Psoas muscle (tissue), 8 donors: ENCODE data around the gene TAOK3. TPM values are rescaled to one million over a fixed set of nuclear protein-coding genes. Genes with fewer than 3 reads are reported as not detected.

Experiments
- ATAC-seq, 4 donors: fragments of 200-7000 bp; cut with Tn5 transposase; one replicate each; pipeline ENCODE4 v1.9.1; 2020; ENCODE audit warnings: moderate library complexity in 3 of 4, mild to moderate bottlenecking in 2 of 4
- DNase-seq, 2 donors: peaks; one replicate each; pipeline ENCODE4 v3.0.0-alpha.2; 2020
- H3K27ac ChIP-seq: fragments of 200-600 bp; one replicate; pipeline ENCODE4 v1.8.0; 2022
- H3K27me3 ChIP-seq, 3 donors: fragments of 200-600 bp in 1 of 3; one replicate each; pipeline versions ENCODE4 v1.6.1 to v1.8.0; 2013 to 2022; ENCODE audit warnings: low read length in 2 of 3, mild to moderate bottlenecking in 2 of 3, moderate library complexity in 1 of 3; ENCODE audit not compliant: insufficient read depth in 3 of 3
- H3K36me3 ChIP-seq, 2 donors: fragments of 200-600 bp in 1 of 2; one replicate each; pipeline versions ENCODE4 v1.6.1 to v1.8.0; 2013 to 2022; ENCODE audit warnings: low read depth in 1 of 2, mild to moderate bottlenecking in 1 of 2, moderate library complexity in 1 of 2; ENCODE audit not compliant: insufficient read depth in 1 of 2
- H3K4me1 ChIP-seq: fragments of 200-600 bp; one replicate; pipeline ENCODE4 v1.8.0; 2022
- H3K4me3 ChIP-seq: fragments of 200-600 bp; one replicate; pipeline ENCODE4 v1.8.0; 2022; ENCODE audit warnings: mild to moderate bottlenecking
- H3K9me3 ChIP-seq: fragments of 200-600 bp; one replicate; pipeline ENCODE4 v1.8.0; 2022
- WGBS, 3 donors: extraction: QIAGEN DNeasy Blood & Tissue Kit; methylation state at CpG; one replicate each; pipeline versions ENCODE4 v1.1.6 to v1.1.7; 2013; 5-methylcytosine and 5-hydroxymethylcytosine counted together
- intact Hi-C, 2 donors: fragments of 100-400 bp; cut with DNase I; formaldehyde crosslinking; loops; one replicate each; pipeline versions ENCODE4 v1.11.0 to v1.14.2; 2022
- polyA plus RNA-seq, 3 donors: library from polyadenylated mRNA; stranded (reverse); fragments of 200-250 nt; gene quantifications; one replicate each; pipeline ENCODE4 v1.2.3, GENCODE V29; 2013
- total RNA-seq, 4 donors: library from RNA; stranded (reverse); fragmentation: NEBNext Ultra II Directional in 2 of 4; extraction: Animal tissue kit (Norgen Biotek cat#: 25700) in 2 of 4; gene quantifications; one replicate each; pipeline versions ENCODE4 v1.2.1 to v1.2.4, GENCODE V29; 2021 to 2023
- TF ChIP-seq, protein P1 (sequence below): fragments of 200-600 bp; IDR thresholded peaks from one replicate; pipeline ENCODE4 v1.8.0; 2022; ENCODE audit warnings: antibody characterized with exemption
- donor health status: healthy with polysubstance abuse.
- donor health status: DM: no; HTN: no; CAD: no; lungs with moderate emphysema.
- donor health status: Bipolar disorder and iron deficiency.
- donor health status: healthy.
- donor health status: DM: yes; HTN: yes; CAD: no.
- donor health status: DM: no; HTN: no; CAD: no.
- donor health status: DM: no; HTN: no; CAD: no.
- donor health status: DM: yes; HTN: yes; CAD: no.

Gene TAOK3
- total and polyA plus RNA-seq, 7 donors, result 6.5 to 22.2 (median 18.2) TPM

DNA sequence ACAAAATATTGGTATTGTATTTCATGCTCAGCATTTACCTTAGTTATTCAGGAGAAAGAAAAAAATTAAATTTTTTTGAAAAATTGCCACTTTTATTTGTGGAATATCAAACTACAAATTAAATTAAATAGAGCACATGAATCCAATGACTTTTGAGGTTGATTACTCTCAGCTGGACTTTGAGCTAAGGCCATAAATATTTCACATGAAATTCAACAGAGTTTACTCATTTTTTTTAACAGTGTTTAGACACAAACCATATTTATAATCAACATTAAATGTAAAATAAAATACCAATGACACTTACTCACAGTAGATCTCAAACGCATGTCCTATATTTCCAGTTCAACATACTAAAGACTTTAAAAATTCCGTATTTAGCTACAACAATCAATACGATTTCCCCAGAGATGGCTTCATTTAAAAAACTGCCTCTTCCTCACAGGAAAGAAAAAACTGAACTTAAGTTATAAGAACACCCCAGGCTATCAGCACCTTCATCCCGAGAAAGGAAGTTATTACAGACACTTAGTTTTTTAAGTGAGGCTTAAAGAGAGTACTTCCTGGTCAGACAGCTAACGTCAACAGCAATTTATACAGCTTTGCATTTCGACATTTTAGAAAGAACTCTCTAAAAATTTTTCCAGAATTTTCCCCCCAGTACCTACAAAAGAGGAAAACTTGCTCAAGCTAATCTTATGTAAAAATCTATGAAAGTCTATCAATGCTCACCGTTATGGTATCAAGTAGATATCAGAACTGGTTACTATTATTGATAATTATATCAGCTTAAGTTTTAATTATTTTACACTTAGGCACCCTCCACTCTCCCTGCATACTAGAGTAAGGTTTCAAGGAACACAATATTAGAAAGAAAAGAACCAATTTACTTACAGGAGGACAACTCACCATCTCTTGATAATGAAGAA, 13.8 kb downstream of the TAOK3 start:
- peak overlapping the region; percentile 0 for H3K4me3 ChIP-seq
- intact Hi-C loops, result no loop called here
- H3K27me3 ChIP-seq, result no peaks in the 10 kb centered on the region
- ATAC-seq, result no peak
- no peaks in the 10 kb centered on the region for H3K36me3 ChIP-seq
- no peak overlapping the region for H3K27ac ChIP-seq
- peaks cover 12% of the 10 kb centered on the region for H3K4me1 ChIP-seq
- H3K9me3 ChIP-seq, result no peaks in the 10 kb centered on the region
- TF ChIP-seq, protein P1, sequence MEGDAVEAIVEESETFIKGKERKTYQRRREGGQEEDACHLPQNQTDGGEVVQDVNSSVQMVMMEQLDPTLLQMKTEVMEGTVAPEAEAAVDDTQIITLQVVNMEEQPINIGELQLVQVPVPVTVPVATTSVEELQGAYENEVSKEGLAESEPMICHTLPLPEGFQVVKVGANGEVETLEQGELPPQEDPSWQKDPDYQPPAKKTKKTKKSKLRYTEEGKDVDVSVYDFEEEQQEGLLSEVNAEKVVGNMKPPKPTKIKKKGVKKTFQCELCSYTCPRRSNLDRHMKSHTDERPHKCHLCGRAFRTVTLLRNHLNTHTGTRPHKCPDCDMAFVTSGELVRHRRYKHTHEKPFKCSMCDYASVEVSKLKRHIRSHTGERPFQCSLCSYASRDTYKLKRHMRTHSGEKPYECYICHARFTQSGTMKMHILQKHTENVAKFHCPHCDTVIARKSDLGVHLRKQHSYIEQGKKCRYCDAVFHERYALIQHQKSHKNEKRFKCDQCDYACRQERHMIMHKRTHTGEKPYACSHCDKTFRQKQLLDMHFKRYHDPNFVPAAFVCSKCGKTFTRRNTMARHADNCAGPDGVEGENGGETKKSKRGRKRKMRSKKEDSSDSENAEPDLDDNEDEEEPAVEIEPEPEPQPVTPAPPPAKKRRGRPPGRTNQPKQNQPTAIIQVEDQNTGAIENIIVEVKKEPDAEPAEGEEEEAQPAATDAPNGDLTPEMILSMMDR, result no peak
- DNase-seq, result no peak
- WGBS, 3 donors, result 70 to 79% (median 78%) methylated on average over 7 of the region's 7 CpGs

DNA sequence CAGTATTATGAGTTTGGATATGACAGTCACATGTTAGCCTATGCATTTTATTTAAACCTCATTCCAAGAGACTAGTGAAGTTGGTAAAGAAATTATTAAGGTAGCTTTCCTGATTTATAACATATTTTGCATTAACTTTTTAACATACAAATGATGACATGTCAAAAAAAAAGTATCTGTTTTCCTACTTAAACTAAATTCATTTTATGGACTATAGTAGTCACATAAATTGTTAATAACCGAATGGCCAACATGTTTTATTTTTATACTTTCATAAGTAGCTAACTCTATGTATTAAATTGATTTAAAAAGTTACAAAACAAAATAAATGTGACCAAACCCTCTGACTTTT, 14.7 kb downstream of the TAOK3 start:
- TF ChIP-seq, protein P1, result no peak
- intact Hi-C loops, result no loop called here
- Histone ChIP-seq H3K4me1 (peaks cover 12% of the 10 kb centered on the region), H3K27me3 (no peaks in the 10 kb centered on the region), H3K27ac (no peak overlapping the region), H3K9me3 (no peaks in the 10 kb centered on the region), H3K36me3 (no peaks in the 10 kb centered on the region), H3K4me3 (no peak overlapping the region)
- ATAC-seq (no peak), DNase-seq (no peak)
- 92 to 95% (median 93%) methylated on average over 1 of the region's 1 CpG for WGBS, 3 donors

DNA sequence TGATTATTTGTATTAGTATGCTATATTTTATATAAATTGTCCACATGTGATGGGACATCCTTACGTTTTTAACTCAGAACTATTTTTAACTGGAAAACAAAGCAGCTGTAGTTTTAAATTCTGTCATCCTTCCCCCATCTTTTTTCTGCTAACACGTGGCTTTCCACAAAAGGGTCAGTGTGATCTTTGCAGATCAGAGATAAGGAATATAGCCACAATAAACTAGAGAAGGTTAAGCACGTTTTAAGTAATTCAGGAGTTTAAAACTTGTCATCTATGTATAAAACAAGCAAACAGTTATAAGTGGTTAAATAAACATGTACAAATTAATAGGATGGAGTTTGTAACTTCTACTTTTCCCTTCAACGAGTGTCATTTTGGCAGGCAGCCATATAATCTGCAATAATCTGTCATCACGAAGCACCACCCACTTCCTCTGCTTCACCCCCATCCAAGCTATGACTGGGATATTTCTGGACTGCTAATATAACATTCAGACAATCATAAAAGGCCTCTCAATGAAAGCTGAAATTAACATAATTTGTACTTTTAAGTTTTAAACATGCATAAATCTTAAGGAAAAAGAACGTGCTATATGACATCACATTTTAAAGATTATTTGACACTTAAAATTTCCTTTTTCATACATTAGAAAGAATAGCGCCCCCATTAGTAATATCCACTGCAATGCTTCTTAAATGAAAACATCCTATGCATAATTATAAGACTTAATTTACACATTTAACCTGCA, 15.3 kb downstream of the TAOK3 start:
- intact Hi-C loops, result no loop called here
- H3K4me1 ChIP-seq, result peaks cover 12% of the 10 kb centered on the region
- 38 to 44% (median 39%) methylated on average over 7 of the region's 7 CpGs for WGBS, 3 donors
- H3K4me3 ChIP-seq, result no peak overlapping the region
- H3K9me3 ChIP-seq, result no peaks in the 10 kb centered on the region
- peak in 3 of 4 donors; percentile 49 to 75 (median 65) for ATAC-seq
- H3K27ac ChIP-seq, result peak overlapping the region; percentile 47
- DNase-seq, result no peak
- H3K36me3 ChIP-seq, result no peaks in the 10 kb centered on the region
- TF ChIP-seq, protein P1, result no peak
- no peaks in the 10 kb centered on the region for H3K27me3 ChIP-seq

DNA sequence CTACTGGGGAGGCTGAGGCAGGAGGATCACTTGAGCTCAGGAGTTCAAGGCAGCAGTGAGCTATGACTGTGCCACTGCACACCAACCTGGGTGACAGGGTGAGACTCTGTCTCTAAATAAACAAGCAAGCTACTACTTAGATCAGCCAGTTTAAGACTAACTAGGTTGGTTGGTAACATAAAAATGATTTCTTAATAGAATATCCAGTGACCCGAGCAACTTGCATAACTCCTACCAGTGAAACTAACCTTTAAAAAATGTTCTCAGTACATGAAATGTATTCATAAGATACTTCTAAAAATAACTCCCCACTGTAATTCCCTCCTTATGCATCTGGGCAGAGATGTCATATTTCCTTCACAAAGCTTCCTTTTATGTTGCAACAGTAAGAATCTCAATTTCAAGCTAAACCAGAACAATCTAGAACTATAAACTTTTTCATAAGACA, 15.9 kb downstream of the TAOK3 start:
- Histone ChIP-seq H3K9me3 (no peaks in the 10 kb centered on the region), H3K36me3 (no peaks in the 10 kb centered on the region), H3K27ac (peak overlapping the region; percentile 47), H3K27me3 (no peaks in the 10 kb centered on the region), H3K4me1 (peaks cover 12% of the 10 kb centered on the region), H3K4me3 (no peak overlapping the region)
- TF ChIP-seq, protein P1, result no peak
- ATAC-seq (peak; percentile 37 to 87 (median 78)), DNase-seq (no peak)
- intact Hi-C loops, result no loop called here
- 13 to 18% (median 14%) methylated on average over 1 of the region's 1 CpG for WGBS, 3 donors
